K562 (cell line): ENCODE measurements around the gene KCNK4. TPM values are rescaled to one million over a fixed set of nuclear protein-coding genes. Genes with fewer than 3 reads are reported as not detected.

Experiments used
- BHLHE40 ChIP-seq: IDR thresholded peaks from 2 replicates; pipeline ENCODE4 v1.6.1; 2011; ENCODE audit warnings: low read length, improper control_type of control experiment
- GABPA ChIP-seq: fragments of 200-800 bp; sonication (Bioruptor generic); conservative IDR thresholded peaks from 2 replicates; pipeline ENCODE4 v1.6.1; 2016; ENCODE audit warnings: low read depth, missing genetic modification characterization, missing compliant biosample characterization
- HLTF ChIP-seq: fragments of 450-650 bp; IDR thresholded peaks from 2 replicates; pipeline ENCODE4 v1.6.1; 2016
- MIER1 ChIP-seq: fragments of 450-650 bp; IDR thresholded peaks from 2 replicates; pipeline ENCODE4 v1.6.1; 2016; ENCODE audit warnings: antibody characterized with exemption, mild to moderate bottlenecking, low read depth
- NR2C1 ChIP-seq, 2 experiments: fragments of 450-650 bp; IDR thresholded peaks; 2 replicates each; pipeline ENCODE4 v1.6.1; 2017; ENCODE audit warnings: mild to moderate bottlenecking in 2 of 2, antibody characterized with exemption in 1 of 2, inconsistent platforms in 1 of 2, missing compliant biosample characterization in 1 of 2, missing genetic modification characterization in 1 of 2
- PHB ChIP-seq: fragments of 250-450 bp; sonication (Bioruptor Pico); IDR thresholded peaks from 2 replicates; pipeline ENCODE4 v1.5.0; 2021
- SIN3A ChIP-seq, 2 experiments: fragments of 150-350 bp in 1 of 2; IDR thresholded peaks; 2 replicates each; pipeline ENCODE4 v1.6.1; 2011 to 2016; ENCODE audit warnings: borderline replicate concordance in 2 of 2, low read depth in 2 of 2, low read length in 2 of 2, mild to moderate bottlenecking in 2 of 2, moderate library complexity in 2 of 2; ENCODE audit not compliant: control insufficient read depth in 1 of 2
- SIX5 ChIP-seq, 2 experiments: IDR thresholded peaks; 2 replicates each; pipeline ENCODE4 v1.6.1; 2011; ENCODE audit warnings: low read length in 2 of 2, borderline replicate concordance in 1 of 2, low read depth in 1 of 2, mild to moderate bottlenecking in 1 of 2, moderate library complexity in 1 of 2; ENCODE audit not compliant: insufficient read depth in 1 of 2
- UBTF ChIP-seq, 2 experiments: IDR thresholded peaks; 2 replicates each; pipeline ENCODE4 v1.6.1; 2012; ENCODE audit warnings: improper control_type of control experiment in 2 of 2, low read depth in 2 of 2, low read length in 2 of 2, borderline replicate concordance in 1 of 2
- XRCC5 ChIP-seq: fragments of 200-400 bp; formaldehyde crosslinking; IDR thresholded peaks from 2 replicates; pipeline ENCODE4 v1.6.1; 2017; ENCODE audit warnings: low read depth, mild to moderate bottlenecking, low read length
- ZBTB33 ChIP-seq: sonication (generic); formaldehyde crosslinking; IDR thresholded peaks from 2 replicates; pipeline ENCODE4 v1.8.1; 2023; ENCODE audit warnings: mild to moderate bottlenecking, missing genetic modification reagents
- ZFP91 ChIP-seq: sonication (generic); formaldehyde crosslinking; IDR thresholded peaks from 2 replicates; pipeline ENCODE4 v1.8.0; 2022; ENCODE audit warnings: mild to moderate bottlenecking, missing genetic modification reagents
- ZKSCAN3 ChIP-seq: fragments of 250-450 bp; sonication (Bioruptor Pico); IDR thresholded peaks from 2 replicates; pipeline ENCODE4 v1.4.0; 2020
- ZNF280B ChIP-seq: fragments of 250-450 bp; sonication (Bioruptor Pico); IDR thresholded peaks from 2 replicates; pipeline ENCODE4 v1.5.1; 2021; ENCODE audit warnings: mild to moderate bottlenecking
- ZNF324 ChIP-seq: fragments of 250-450 bp; sonication (Bioruptor Pico); IDR thresholded peaks from 2 replicates; pipeline ENCODE4 v1.4.0; 2020; ENCODE audit warnings: mild to moderate bottlenecking
- polyA plus RNA-seq, 8 experiments: library from polyadenylated mRNA; depleted of rRNA in 4 of 8; stranded (reverse) in 5 of 8; unstranded in 3 of 8; fragments of >200 nt; fragmentation: Nextera tagmentation in 2 of 8; fragmentation: Illumina TruSeq in 1 of 8; extraction: Ambion mirVana in 2 of 8; extraction: Trizol in 1 of 8; gene quantifications; 2 replicates each; pipeline versions ENCODE4 v1.2.1 to v1.2.3, GENCODE V29; 2011 to 2014; ENCODE audit warnings: inconsistent platforms in 1 of 8, missing spikeins in 1 of 8
- total RNA-seq, 7 experiments: library from RNA; depleted of rRNA in 6 of 7; stranded (reverse); fragments of >200 nt in 6 of 7; fragmentation: Illumina TruSeq in 2 of 7; extraction: Trizol in 2 of 7; gene quantifications; 2 replicates each; pipeline versions ENCODE4 v1.2.1 to v1.2.3, GENCODE V29; 2011 to 2021; ENCODE audit warnings: low replicate concordance in 1 of 7
- TF ChIP-seq, protein P1 (sequence below): fragments of 450-650 bp; IDR thresholded peaks from 2 replicates; pipeline ENCODE4 v1.6.1; 2018; ENCODE audit warnings: mild to moderate bottlenecking, low read depth; ENCODE audit not compliant: partially characterized antibody

The KCNK4 gene
- total and polyA plus RNA-seq, 9 of the 15 experiments (the other 6 are each of a cell fraction or from before 2014, with no cell fraction given): not detected

DNA sequence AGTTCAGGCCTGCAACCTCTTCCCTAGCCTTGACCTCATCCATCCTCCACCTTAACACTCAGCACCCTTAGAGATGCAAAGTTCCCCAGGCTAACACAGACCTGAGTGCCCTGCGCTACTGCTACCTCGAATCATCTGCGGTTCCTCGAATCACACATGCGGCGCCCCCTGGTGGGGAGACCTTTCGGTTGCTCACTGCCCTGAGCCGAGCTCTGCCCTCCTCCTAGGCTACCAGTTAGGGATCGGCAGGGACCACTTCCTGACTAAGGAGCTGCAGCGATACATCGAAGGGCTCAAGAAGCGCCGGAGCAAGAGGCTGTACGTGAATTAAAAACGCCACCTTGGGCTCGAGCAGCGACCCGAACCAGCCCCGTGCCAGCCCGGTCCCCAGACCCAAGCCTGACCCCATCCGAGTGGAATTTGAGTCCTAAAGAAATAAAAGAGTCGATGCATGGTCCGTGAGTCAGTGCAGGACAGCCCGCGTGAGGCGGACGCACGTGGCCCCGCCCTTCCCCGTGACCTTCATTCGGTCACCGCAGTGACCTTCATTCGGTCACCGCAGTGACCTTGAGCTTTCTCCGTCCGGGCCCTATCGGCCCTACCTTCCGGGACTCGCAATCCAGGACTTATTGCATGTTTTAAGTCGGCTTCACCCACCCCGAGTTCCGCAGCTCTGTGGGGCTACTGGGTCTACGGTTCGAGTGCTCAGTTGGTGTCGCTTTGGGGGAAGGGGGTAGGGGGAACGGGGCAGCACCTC lies 13.4 kb downstream of the KCNK4 start (continued):
- peak; percentile 87; the same call in 1 of the 2 replicates for TF ChIP-seq XRCC5
- TF ChIP-seq BHLHE40: peak; percentile 87
- peak; percentile 74; the same call in 1 of the 2 replicates for TF ChIP-seq HLTF
- TF ChIP-seq ZNF324 (CRISPR knock-in tag): no peak
- TF ChIP-seq NR2C1 (IDR thresholded peaks at IDR 0.05): peak; percentile 80
- TF ChIP-seq NR2C1 (tag; IDR thresholded peaks at IDR 0.05): peak; percentile 85
- peak in 1 of 2 experiments; percentile 69; a peak in 1 of 4 replicates for TF ChIP-seq UBTF (IDR thresholded peaks at IDR 0.05; ENCODE audit: borderline replicate concordance in 1 of 2, low read depth in 2 of 2, low read length in 2 of 2)
- no peak for TF ChIP-seq SIX5 (IDR thresholded peaks at IDR 0.05; ENCODE audit: borderline replicate concordance in 1 of 2, insufficient read depth in 1 of 2, low read depth in 1 of 2, low read length in 2 of 2)
- peak; percentile 71; the same call in 1 of the 2 replicates for TF ChIP-seq ZFP91 (CRISPR knock-in tag)
- 0 out of 2 replicates have a peak, but pooled peaks have one; percentile 40 for TF ChIP-seq MIER1
- TF ChIP-seq SIN3A (IDR thresholded peaks at IDR 0.05; ENCODE audit: borderline replicate concordance in 2 of 2, control insufficient read depth in 1 of 2, low read depth in 2 of 2, low read length in 2 of 2): 0 out of 4 replicates have a peak, but pooled peaks of 1 of the 2 experiments have one; percentile 37
- TF ChIP-seq, protein P1, sequence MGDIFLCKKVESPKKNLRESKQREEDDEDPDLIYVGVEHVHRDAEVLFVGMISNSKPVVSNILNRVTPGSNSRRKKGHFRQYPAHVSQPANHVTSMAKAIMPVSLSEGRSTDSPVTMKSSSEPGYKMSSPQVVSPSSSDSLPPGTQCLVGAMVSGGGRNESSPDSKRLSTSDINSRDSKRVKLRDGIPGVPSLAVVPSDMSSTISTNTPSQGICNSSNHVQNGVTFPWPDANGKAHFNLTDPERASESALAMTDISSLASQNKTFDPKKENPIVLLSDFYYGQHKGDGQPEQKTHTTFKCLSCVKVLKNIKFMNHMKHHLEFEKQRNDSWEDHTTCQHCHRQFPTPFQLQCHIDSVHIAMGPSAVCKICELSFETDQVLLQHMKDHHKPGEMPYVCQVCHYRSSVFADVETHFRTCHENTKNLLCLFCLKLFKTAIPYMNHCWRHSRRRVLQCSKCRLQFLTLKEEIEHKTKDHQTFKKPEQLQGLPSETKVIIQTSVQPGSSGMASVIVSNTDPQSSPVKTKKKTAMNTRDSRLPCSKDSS: no peak
- TF ChIP-seq PHB (CRISPR knock-in tag): no peak
- peak; percentile 34; the same call in 1 of the 2 replicates for TF ChIP-seq ZBTB33 (CRISPR knock-in tag)
- TF ChIP-seq ZKSCAN3 (CRISPR knock-in tag): no peak
- TF ChIP-seq ZNF280B (CRISPR knock-in tag): no peak
- TF ChIP-seq GABPA: no peak; the same call in 1 of the 2 replicates
